ENCODE data around the gene STAB2.

The STAB2 gene

DNA sequence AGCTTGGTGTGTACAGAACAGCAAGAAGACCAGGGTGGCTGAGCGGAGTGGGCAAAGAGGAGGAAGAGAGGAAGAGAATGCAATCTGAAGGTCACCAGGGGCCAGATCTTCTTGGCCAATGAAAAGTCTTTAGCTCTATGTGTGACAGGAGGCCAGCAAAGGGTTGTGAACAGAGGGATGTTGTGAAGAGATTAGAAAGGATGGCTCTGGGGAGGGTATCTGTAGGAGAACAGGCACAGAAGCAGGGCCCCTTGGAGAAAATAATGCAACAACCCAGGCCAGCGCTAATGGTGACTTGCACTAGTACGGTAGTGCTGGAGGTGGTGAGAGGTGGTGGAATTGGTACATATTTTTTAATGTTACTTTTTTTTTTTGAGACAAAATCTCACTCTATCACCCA, 156.7 kb downstream of the STAB2 start:
- DNase-seq (ENCODE audit: low read depth, low spot score), result no peak

DNA sequence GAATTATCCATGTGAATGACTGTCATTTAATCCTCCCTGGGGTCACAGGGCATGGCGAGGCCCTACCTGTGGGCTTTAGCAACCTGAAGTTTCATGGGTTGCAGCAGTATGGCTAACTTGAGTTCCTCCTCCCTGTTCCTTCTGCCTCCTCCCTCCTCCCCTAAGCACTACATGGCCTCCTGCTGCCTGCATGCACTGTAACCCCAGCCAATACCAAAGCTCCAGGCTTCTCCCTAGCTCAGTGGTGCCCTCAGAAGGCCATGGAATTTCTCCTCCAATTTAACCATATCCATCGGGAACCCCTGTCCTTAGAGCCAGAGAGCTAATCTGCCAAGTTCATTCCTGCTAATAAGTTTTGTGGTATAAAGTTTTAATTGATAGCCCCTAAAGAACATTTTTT, 158.9 kb downstream of the STAB2 start:
- no peak for DNase-seq (ENCODE audit: low read depth, low spot score)

DNA sequence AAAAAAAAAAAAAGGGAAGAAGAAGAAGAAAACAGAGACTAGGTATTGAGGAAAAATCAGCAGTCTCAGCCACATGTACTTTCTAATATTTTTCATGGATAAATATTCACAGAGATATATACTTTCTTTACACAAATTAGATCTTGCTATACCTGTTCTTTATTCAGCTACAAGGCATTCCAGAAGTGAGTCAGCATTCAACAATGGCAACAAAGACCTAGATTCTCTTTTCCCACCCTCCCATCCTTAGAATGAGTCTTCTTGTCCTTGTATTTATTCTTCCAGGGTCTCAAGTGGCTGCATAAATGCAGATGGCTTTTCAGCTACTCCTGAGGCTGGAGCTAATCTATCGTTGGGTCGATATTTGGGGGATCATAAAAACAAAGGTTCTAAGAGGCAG, 160.9 kb downstream of the STAB2 start:
- DNase-seq (ENCODE audit: low read depth, low spot score), result no peak

DNA sequence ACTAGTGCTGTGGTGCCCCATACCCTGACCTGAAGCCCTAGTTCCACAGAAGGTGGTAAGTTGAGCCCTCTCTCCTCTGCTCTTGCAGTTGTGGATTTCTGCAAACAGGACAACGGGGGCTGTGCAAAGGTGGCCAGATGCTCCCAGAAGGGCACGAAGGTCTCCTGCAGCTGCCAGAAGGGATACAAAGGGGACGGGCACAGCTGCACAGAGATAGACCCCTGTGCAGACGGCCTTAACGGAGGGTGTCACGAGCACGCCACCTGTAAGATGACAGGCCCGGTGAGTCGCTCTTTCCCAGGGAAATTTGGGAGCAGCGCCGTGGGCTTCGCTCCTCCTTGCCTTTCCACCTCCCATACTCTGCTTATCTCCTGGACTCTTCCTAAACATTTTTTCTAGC, 161.8 kb downstream of the STAB2 start:
- DNase-seq (ENCODE audit: low read depth, low spot score), result no peak

DNA sequence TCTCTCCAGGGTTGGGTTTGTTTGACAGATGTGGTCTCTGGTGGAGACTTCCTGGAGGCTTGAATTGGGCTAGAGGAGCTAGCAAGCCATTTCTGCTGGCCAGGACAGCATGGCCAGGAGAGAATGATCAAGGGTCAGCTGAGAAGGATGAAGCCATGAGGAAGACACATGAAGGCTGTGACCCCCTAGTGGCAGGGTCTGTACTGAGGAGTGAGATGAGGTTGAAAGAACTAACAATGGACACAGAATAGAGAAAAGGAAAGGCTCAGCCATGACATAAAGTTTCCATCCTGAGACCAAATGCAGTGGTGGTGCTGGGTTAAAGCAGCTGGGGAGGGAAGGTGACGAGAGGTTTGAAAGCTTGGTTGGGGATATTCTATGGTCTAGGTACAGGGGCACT, 164.1 kb downstream of the STAB2 start:
- no peak for DNase-seq (ENCODE audit: low read depth, low spot score)

DNA sequence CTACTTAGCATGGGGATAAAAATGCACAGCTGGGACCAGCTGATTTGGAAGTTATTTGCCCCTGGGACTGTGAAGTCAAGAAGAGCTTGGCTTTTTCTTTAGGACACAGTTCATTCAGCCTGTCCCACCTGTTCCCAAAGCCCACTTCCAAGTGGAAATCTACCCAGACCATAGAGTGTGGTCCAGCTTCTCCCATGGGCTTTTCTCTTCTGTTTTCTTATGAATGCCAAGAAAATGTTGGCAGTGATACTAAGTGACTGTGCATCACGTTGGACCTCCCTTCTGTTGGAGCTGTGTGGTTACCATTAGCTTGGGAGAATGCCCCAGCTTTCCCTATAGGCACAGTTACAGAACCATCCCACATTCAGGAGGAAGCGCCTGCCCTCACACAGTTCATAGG, 164.5 kb downstream of the STAB2 start:
- no peak for DNase-seq (ENCODE audit: low read depth, low spot score)

DNA sequence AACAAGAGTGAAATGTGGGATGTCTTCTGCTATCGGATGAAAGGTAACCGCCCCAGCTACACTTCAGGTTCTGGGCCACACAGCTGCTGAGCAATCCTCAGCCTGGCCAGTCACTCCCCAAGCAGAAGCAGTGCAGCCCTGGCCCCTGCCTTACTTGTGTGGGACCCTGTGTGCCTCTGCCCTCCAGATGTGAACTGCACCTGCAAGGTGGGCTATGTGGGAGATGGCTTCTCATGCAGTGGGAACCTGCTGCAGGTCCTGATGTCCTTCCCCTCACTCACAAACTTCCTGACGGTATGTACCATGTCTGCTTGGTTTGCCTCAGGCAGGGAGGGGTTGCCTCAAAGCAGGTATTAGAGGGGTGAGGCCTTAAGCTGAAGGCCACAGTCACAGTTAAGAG, 168.4 kb downstream of the STAB2 start:
- DNase-seq (ENCODE audit: low read depth, low spot score), result no peak

DNA sequence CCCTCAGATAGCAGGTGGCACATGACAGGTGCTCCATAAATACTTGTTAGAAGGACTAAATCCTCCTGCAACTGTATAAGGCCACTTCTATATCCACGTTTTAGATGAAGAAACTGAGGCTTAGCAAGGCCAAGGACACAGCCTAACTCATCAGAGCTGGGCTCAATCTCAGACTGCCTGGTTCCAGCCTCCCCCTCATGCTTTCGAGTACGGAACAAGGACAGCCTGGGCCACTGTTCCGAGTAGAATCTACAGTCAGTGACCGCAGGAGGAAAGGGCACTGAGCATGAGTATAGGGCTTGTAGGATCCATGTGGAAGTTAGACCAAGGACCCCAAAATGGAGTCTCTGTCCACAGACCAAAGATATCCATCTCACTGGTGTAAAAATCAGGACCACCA, 169.4 kb downstream of the STAB2 start:
- no peak for DNase-seq (ENCODE audit: low read depth, low spot score)

DNA sequence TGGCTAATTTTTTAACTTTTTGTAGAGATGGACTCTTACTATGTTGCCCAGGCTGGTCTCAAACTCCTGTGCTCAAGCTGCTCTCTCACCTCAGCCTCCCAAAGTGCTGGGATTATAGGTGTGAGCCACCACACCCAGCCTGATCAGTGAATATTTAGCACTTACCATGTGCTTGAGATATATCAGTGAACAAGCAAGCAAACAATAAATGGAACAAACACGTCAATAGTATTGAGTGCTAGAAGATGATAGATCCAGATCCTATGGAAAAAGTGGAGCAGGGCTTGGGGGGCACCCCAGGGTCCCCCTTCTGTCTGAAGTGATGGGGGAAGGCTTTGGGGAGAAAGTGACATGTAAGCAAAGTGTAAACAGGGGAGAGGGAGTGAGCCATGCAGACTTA, 170.2 kb downstream of the STAB2 start:
- DNase-seq (ENCODE audit: low read depth, low spot score), result no peak

DNA sequence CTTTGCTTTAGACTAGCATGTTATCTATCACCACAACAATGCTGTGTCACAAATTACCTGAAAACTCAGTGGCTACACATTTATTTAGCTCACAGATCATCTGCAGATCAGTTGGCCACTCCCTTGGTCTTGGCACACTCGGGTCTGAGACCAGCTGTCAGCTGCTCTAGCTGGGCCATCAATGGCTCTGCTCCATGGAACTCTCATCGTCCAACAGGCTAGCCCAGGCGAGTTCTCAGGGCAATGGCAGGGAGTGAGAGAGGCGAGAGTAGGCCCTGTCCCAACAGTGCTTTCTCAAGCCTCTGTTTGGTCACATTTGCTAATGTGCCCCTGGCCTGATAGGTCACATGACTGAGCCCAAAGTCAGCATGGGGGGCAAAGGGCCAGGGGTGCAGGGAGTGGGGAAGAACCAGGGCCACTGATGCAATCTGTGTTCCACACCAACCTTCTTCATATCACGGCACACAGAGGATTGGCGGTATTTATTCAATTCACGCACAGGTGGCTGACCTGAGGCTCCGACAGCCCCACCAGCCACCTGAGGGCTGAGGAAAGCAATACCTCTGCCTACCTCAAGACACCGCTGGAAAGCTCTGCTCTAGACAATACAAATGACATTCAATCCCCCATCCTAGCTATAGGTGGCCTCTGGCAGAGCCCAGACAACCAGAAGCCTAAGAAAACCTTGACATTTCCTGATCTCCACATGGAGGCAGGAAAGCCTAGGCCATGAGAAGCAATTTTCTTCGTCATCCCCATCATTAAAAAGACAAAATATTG, 171.4 kb downstream of the STAB2 start:
- no peak for DNase-seq (ENCODE audit: low read depth, low spot score)

DNA sequence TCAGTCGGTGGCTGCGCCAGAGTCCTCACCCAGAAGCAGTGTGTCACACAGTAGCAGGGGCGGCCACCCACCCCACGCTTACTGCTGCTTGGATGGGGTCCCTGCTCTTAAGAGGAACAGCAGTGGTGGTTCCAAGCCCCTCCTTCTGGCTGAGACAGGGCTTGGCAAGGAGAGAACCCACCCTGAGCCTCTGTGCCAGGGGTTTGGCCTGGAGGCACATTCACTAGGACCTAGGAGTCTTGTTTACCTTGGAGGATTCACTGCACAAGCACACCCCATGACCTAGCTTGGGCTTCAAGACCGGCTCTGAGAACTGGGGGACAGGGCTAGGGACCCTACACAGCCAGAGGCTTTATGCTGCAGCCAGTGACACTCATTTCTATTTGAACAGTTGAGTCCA, 175.4 kb downstream of the STAB2 start:
- DNase-seq (ENCODE audit: low read depth, low spot score), result no peak

DNA sequence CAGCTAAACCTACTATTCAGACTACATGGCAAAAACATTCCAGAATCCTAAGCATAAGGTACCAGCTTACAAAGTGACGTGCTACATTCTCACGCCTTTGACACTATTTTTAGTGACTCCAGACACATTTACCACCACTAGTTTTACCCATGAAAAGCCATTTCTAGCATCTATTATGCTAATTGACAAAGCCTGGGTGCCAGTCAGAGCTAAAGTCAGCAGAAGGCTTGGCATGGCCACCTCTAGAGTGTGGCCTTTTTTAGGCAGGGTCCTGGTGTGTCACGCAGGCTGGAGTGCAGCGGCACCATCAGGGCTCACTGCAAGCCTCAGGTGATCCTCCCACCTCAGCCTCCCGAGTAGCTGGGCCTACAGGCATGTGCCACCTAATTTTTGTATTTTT, 178.2 kb downstream of the STAB2 start:
- DNase-seq (ENCODE audit: low read depth, low spot score), result no peak

DNA sequence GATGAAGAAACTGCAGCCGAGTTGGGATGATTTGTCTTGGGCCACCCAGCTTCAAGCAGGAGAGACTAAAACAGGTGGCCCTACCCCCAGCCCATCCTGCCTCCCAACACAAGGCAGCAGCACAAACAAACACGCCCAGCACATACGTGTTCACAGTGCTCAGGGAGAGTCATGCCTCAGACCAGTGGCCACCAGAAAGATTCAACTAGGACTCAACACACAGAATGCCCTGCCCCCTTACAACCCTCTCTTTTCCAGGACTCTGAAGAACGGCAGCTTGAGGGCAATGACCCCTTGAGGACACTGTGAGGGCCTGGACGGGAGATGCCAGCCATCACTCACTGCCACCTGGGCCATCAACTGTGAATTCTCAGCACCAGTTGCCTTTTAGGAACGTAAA, 179.0 kb downstream of the STAB2 start:
- DNase-seq (ENCODE audit: low read depth, low spot score), result no peak

DNA sequence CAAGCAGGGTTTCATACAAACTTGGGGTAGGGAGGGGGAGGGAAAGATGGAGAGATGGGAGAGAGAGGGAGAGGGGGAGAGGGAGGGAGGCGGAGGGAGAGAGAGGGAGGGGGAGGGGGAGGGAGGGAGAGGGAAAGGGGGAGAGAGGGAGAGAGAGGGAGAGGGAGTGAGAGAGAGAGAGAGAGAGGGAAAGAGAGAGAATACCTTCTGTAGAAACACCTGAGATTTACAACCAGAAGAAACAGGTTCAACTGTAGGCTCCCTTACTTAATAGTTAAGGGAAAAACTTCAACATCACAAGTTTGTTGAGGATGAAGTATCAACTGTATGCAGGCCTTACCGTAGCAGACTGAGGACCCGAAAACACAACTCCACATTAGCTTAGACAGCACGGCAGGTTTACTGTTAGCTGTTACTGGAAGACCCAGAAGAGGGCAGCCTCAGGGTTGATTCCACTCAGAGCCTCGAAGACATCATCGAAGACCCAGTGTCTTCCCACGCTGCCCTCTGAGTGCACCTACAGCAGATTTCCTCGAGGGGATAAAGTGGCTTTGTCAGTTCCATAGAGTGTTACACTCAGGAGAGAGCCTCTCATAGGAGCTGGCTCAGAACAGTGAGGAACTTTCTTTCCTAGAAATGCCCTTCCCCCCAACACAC, 181.5 kb downstream of the STAB2 start:
- DNase-seq (ENCODE audit: low read depth, low spot score), result no peak

DNA sequence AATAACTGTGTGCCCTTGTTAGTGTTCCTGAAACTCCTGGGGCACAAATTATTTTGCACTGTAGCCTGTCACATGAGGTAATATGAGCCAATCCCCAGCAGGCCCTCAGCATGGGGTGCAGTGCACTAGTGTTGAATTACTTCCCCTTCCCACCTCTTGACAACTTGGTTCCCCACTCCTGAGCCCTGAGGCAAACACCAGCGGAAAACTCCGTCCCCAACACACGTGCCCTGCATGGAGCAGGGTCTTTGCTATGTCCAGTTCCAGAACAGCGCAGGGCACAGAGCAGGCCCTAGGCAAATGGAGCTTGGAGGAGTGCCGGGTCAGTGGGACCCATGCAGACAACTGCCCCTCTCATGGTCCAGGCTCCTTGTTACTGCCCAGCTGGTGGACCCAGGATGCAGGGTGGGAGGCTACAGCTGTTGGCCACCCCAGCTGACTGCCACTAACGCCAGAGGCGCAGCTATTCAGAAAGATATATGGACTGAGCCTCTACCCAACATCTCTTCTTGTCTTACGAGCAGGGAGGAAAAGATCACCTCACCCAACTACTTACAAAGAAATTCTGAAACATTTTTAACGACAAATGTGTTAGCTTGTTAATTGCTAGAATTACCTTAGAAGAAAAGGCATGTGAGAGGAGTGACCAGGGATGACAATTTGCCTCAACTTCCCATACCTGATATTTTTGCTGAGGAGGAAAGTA, 182.3 kb downstream of the STAB2 start:
- DNase-seq (ENCODE audit: low read depth, low spot score), result no peak

DNA sequence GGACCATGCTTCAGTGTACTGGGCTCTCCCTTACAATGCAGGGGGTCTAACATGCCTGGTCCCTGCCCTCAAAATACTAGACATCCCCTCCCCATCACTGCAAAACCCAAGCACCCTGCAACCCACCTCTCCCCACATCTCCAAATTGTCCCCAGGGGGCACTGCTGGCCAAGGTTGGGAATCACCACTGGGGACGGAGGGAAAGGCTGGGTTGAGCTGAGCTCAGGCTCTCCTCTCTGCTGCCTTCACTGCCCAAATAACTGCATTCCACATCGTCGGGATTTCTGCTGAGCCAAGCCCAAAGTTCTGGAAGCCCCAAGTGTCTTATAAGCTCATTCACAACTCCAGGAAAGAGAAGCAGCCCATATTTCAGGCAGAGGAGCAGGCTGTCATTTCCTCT, 184.4 kb downstream of the STAB2 start:
- DNase-seq (ENCODE audit: low read depth, low spot score), result peak; percentile 73

DNA sequence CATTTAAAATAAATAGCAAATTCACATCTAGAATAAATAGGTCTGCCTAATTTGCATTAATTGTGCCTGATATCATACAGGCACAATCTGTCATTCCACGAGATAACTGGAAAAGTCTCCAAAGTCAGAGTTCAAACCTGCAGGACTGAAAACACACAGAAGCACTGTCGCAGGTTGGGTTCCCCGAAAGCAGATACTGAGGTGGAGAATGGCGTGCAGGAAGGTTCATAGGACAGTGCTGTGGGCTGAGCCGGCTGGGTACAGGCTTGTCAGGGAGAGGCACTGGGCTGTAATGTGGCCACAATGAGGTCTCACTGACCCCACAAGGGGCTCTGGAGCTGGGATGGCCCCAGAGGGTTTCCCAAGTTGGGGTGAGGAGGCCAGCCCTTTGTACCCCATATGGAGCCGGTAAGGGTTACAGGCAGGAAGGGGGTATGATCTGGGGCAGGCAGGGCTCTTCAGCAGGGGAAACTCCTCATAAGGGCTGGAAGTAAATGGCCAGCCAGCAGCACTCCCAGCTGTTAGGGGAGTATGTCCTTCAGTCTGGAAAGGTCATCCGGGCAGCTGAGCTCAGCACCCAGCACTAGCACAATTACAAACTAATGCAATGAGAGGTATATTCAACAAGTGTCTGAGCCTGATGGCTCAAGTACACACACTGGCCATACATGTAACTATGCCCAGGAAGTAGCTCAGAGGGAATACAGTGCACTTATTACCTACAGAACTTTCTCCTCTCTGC, 185.5 kb downstream of the STAB2 start:
- DNase-seq (ENCODE audit: low read depth, low spot score), result no peak

DNA sequence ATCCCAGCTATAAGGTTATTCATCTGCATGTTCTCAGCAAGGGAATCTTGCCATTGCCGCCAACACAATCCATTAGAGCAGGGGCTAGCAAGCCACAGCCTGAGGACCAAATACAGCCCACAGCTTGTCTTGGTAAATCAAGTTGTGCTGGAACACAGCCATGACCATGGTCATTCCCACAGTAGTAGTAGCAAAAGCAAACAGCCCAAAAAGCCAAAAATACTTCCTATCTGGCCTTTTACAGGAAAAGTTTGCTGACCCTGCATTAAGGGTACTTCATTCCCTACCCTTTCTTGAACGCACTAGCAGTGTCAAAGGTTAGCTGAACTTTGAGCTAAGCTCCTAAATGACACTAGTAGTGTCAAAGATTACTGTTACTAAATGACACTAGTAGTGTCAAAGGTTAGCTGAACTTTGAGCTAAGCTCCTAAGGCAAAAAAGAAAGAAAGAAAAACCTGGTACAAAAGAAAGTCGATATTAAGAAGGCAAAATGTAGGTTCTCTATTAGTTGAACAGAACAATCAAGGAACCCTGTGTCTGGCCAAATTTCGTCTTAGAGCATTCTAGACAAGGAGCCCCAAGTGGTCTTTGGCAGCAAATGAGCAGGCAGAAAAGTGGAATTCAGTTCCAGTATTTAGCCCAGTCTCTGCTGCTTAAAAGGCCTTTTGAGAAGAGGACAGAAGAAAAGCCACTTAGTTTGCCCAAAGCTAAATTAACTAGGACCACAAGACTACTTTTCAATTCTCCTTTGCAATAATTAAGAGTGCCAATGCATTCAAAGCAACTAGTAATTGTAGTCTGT, 186.2 kb downstream of the STAB2 start:
- DNase-seq (ENCODE audit: low read depth, low spot score), result peak; percentile 86

DNA sequence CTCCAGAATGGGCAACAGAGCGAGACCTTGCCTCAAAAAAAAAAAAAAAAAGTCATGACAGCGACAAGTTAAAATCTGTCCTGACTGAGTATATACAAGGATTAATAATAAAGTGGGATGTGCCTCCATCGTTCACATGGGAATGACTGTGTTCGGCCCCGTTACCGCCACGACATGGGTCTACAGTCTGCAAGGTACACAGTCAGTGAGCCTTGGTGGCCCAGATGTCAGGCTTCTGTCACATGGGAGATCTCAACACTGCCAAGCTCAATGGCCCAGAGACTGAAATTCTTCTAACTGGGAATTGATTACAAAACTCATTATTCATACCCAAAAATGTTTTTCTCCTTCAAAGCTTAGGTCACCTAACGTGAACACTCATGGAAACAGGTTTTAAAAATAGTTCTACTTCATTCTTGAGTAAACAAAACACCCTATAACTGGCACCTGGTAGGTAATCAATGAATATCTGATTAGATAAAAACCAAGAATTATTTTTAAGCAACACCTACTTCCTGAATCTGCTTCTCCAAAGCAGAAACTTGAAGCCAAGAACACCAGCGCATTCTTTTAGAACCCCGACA, 188.0 kb downstream of the STAB2 start:
- DNase-seq (ENCODE audit: low read depth, low spot score), result no peak

DNA sequence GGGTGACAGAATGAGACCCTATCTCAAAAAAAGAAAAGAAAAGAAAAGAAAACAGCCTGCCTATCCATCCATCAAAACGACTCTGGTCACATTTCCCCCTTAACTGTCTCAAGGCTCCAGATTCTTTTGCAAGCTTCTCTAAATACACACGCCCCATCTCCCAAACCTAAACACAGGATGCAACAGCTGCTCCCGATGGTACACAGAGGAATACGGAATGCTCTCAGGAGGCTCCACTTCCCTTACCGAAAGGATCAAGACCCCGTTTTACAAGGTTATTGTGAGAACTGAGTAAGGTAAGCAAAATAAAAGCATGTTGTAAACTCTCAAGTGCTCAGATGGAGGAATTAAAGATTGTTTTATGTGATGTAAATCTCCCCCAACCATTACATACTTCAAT, 191.7 kb downstream of the STAB2 start:
- DNase-seq (ENCODE audit: low read depth, low spot score), result no peak

All from astrocyte of the hippocampus (primary cell).